Erythroblast (primary cell): ENCODE data around the gene PAK5.

ENCODE experiments used
- GATA1 ChIP-seq: IDR thresholded peaks from 2 replicates; pipeline ENCODE4 v1.6.1; 2011; ENCODE audit warnings: low read depth, mild to moderate bottlenecking, control low read depth, low read length, moderate library complexity
- POLR2A ChIP-seq: IDR thresholded peaks from 2 replicates; pipeline ENCODE4 v1.6.1; 2011; ENCODE audit warnings: mild to moderate bottlenecking, low read length

DNA sequence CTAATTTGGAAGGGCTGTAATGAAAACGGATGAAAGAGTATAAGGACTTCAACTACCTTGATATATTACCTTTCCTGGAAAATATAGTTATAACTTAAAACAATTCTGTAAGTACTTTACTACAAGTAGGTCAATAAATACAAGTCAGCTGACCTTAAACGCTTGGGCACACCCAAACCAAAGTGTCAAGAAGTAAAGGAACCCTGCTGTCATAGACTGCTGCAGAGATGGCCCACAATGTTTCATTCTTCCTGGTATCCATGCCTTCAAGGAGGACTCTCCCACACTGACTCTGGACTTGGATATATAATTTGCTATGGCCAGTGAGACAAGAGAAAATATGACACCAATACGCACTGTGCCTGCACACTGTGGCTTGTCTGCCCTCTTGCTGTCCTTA, 192.5 kb downstream of the PAK5 start:
- TF ChIP-seq POLR2A, result no peak
- TF ChIP-seq GATA1, result no peak
